ENCODE data around the gene PTPRT. TPM values are rescaled to one million over a fixed set of nuclear protein-coding genes. Genes with fewer than 3 reads are reported as not detected.

PTPRT gene
- total RNA-seq, 1 donor from 2014 or later, result 45.0 TPM

DNA sequence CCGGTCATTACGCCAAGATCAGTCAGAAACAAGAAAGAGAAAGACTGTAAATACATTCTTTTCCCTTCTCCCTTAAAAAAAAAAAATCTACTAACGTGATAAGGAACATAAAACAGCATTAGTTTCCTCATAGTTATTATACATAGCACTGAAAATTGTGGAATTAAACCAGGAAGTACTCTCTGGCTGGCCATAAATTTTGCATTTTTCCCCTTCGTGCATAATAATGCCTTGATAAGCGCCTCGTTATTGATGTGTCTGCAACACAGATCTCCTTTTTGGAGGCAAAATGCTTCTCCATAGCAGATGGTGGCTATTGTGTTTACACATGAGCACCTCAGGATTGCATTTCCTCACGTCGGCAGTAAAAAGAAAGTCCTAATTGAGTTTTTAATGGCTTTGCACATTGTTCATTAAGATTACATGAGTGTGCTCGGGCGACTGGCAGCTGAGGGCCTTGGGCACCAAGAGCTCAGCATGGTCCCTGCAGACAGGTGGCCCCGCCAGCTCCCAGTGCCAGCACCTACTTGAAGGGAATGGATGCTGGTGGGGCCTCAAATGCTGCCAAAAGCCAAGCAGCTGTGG lies 394.5 kb downstream of the PTPRT start:
- DNase-seq (ENCODE audit: low spot score), result no peak

GRCh38 chr20:42792052-42792451 lies 397.7 kb downstream of the PTPRT start:
- no peak for DNase-seq (ENCODE audit: low spot score)

GRCh38 chr20:42790111-42790510 lies 399.6 kb downstream of the PTPRT start:
- no peak for DNase-seq (ENCODE audit: low spot score)

DNA sequence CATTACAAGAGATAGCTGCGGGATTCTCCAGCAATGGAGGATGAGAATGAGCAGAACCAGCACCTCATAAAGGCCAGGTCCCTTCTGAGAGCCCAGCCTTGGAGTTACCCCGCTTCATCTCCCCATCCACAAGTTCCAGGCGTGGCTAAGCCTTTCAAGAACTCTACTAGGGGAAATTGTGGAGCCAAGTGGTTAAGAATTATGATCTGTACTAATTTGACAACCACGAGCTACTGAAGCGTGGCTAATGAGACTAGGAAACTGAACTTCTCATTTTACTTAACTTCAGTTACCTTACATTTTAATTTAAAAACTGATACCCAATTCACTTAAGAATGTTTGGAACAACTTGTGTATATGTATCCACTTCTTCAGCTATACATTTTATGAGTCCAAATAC lies 401.0 kb downstream of the PTPRT start:
- no peak for DNase-seq (ENCODE audit: low spot score)

GRCh38 chr20:42785041-42785440 lies 404.7 kb downstream of the PTPRT start:
- no peak for DNase-seq (ENCODE audit: low spot score)

DNA sequence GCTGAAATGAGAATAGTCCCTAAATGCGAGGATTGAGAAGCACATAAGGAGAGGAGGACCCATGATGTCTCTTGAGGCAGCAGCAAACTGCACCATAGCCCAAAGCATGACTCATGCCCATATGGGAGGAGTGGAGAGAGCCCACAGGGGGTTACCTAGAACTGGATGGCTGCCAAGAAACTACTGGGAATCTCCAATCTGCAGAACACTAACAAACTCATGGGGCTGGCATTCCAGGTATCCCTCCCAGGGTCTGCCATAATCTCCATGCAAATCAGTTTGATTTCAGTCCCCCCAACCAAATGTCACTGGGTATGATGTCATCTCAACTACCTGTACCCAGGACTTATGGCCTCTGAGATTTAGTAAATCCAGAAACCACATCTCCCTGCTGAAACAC lies 410.5 kb downstream of the PTPRT start:
- no peak for DNase-seq (ENCODE audit: low spot score)

- DNase-seq (ENCODE audit: low spot score), result no peak
Observed at GRCh38 chr20:42775866-42776265, 413.8 kb downstream of the PTPRT start.

- no peak for DNase-seq (ENCODE audit: low spot score)
Observed at GRCh38 chr20:42775037-42775436, 414.7 kb downstream of the PTPRT start.

DNA sequence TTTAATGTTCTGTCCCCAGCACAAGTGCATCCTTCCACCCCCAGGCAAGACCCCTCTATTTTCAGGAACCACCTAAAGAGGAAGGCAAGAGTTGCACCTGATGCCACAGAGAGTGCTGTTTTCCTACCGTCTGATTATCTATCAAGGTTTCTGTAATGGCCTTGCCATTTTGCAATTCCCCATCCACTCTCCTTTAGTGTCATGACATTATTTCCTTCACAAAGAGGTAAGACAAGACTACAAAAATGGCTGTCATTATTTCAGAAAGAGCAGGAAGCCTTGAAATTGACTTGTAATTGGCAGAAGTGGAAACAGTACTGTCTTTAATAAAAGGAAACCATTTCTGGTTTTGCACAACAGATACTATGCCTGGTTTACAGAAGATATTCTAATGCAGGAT lies 426.7 kb downstream of the PTPRT start:
- no peak for DNase-seq (ENCODE audit: low spot score)

DNA sequence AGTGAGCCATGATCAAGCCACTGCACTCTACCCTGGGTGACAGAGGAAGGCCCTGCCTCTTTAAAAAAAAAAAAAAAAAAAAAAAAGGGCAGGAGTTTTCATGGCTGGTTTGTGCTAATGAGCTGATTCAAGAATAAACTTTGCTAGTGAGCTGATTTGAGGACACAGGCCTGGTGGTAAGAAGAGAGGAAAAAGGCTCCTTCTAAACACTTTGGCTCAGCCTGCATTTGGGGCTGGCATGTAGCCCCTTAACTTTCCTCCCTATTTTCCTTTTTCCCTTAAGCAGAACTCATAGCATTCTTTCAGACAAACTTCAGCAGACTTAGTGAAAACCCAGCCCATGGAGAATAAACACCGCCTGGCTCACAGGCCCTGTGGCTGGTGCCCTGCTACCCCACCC lies 432.7 kb downstream of the PTPRT start:
- no peak for DNase-seq (ENCODE audit: low spot score)

DNA sequence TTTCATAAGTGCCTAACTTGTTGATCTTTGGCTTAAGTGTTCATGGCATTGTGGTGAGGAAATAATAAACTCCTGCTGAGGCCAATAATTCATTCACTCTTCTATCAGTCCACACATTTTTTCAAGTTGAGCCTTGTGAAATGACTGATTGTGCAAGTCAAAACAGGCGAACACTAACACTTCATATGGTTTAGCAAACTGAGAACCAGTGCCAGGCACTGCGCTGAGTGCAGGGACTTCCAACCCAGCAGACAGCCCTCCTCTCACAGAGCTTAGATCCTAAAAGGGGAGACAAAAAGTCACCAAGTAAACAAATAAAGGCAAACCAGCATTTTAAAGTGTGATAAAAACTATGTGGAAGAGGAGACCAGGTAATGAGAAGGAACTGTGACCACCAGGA lies 435.0 kb downstream of the PTPRT start:
- DNase-seq (ENCODE audit: low spot score), result no peak

GRCh38 chr20:42752620-42753019 lies 437.1 kb downstream of the PTPRT start:
- no peak for DNase-seq (ENCODE audit: low spot score)

DNA sequence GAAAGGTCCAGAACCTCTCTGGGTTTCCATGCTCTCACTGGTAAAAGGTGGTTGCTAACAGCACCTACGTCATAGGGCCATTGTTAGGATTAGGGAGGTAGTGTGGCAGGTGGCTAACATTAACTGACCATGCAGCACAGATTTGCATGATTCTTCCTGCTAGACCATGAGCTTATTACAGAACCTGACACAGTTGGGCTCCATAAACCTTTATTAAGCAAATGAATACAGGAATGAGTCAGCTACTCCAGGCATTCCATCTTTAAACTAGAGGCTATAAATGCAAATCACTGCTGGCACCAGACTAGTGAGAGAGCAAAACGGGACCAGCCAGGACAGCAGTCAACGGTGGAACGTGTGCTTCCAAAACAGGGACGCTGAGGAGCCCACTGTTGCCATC lies 440.1 kb downstream of the PTPRT start:
- no peak for DNase-seq (ENCODE audit: low spot score)

- no peak for DNase-seq (ENCODE audit: low spot score)
Observed at GRCh38 chr20:42747765-42748411, 441.8 kb downstream of the PTPRT start.

DNA sequence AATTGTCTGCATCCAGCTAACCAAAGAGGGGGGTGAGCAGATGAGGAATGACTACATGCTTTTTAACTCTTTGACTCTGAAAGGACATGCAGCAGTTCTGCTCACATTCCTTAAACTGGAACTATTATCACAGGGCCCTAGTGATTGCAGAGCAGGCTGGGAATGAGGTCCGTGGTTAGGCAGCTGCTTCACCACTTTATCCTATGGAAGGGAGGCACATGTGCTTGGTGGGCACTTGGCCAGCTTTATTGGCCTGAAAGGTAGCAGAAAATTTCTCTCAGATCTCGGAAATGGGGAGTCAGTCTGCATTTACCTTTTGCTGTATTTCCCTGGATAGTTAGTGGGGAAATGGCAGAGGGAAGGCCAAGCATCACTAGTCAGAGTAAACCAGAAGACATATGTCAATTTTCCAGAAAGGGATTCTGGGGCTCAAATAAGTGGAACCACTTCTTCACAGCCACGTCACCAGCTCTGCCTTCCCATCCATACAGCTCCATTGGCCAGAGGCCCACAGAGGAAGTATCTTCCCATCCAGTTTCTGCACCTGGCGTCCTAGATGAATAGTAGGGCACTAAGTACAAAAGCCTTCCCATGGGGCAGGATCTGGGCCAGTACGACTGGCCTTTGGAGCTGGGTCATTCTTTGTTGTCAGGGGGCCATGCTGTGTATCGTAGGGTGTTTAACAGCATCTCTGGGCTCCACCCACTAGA lies 444.8 kb downstream of the PTPRT start:
- DNase-seq (ENCODE audit: low spot score), result no peak

DNA sequence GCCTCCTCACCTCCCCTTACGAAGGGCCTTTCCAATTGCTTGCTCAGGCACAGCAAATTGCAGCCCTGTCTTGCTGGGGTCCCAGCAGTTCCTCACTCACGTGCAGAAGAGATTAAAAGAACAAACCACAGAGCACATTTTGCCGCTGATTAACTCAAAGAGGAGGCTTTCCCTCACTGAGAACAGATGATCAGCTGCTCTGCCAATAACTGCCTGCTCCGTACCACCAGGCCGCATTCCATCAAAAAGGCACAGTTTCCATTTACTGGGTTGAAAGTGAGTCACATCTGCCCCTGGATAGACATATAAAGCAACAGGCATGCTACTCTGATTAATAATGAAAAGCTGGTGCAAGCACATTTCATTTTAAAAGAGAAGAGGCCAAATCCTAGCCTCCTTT lies 446.8 kb downstream of the PTPRT start:
- DNase-seq (ENCODE audit: low spot score), result no peak

- no peak for DNase-seq (ENCODE audit: low spot score)
Observed at GRCh38 chr20:42741906-42742305, 447.8 kb downstream of the PTPRT start.

- no peak for DNase-seq (ENCODE audit: low spot score)
Observed at GRCh38 chr20:42740226-42740870, 449.4 kb downstream of the PTPRT start.

- no peak for DNase-seq (ENCODE audit: low spot score)
Observed at GRCh38 chr20:42739683-42740082, 450.0 kb downstream of the PTPRT start.

DNA sequence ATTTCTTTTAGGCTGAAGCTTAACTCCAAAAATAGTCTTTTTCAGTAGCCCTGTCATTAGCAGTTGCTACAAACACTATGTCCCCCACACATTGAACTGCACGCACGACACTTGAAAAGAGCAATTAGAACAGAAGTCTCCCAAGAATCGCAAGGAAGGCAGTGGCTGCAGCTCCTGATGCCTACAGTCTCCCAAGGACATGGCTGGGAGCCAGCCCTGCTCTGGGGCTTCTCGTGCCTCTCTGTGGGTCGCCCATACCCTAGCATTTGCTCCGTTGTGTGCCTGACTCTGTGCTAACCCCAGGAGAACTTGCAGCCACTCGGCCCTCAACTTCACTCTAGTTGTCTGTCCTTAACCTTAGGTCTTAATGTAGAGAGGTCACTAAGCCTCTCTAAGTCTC lies 454.2 kb downstream of the PTPRT start:
- no peak for DNase-seq (ENCODE audit: low spot score)

GRCh38 chr20:42734660-42735368 lies 454.9 kb downstream of the PTPRT start:
- DNase-seq (ENCODE audit: low spot score), result no peak

GRCh38 chr20:42721923-42722322 lies 467.8 kb downstream of the PTPRT start:
- no peak for DNase-seq (ENCODE audit: low spot score)

Measured in mucosa of gallbladder (tissue), 1 donor.